Esophagus (tissue), 2 donors: ENCODE measurements around the gene GPR39. TPM values are rescaled to one million over a fixed set of nuclear protein-coding genes. Genes with fewer than 3 reads are reported as not detected.

Experiments
- H3K27ac ChIP-seq, 2 donors: one replicate each; pipeline ENCODE4 v1.5.1; 2013; ENCODE audit warnings: low read depth in 2 of 2, mild to moderate bottlenecking in 2 of 2, inconsistent platforms in 1 of 2, low read length in 1 of 2, moderate library complexity in 1 of 2
- H3K27me3 ChIP-seq, 2 donors: one replicate each; pipeline ENCODE4 v1.6.1; 2013; ENCODE audit warnings: low read length in 2 of 2, control low read depth in 1 of 2, mild to moderate bottlenecking in 1 of 2; ENCODE audit not compliant: insufficient read depth in 2 of 2, control insufficient read depth in 1 of 2
- H3K36me3 ChIP-seq, 2 donors: one replicate each; pipeline ENCODE4 v1.6.1; 2013; ENCODE audit warnings: low read length in 1 of 2; ENCODE audit not compliant: control insufficient read depth in 2 of 2, insufficient read depth in 2 of 2
- H3K4me1 ChIP-seq, 2 donors: one replicate each; pipeline ENCODE4 v1.6.1; 2013; ENCODE audit warnings: low read length in 1 of 2; ENCODE audit not compliant: control insufficient read depth in 2 of 2, insufficient read depth in 2 of 2
- H3K4me3 ChIP-seq, 2 donors: one replicate each; pipeline ENCODE4 v1.5.1; 2013; ENCODE audit warnings: low read length in 2 of 2, mild to moderate bottlenecking in 2 of 2, low read depth in 1 of 2, moderate library complexity in 1 of 2
- H3K9me3 ChIP-seq, 2 donors: one replicate each; pipeline ENCODE4 v1.6.1; 2013; ENCODE audit warnings: mild to moderate bottlenecking in 2 of 2, low read depth in 1 of 2, low read length in 1 of 2, moderate library complexity in 1 of 2; ENCODE audit not compliant: control insufficient read depth in 2 of 2, insufficient read depth in 1 of 2
- WGBS, 2 donors: extraction: QIAGEN DNeasy Blood & Tissue Kit; methylation state at CpG; one replicate each; pipeline ENCODE4 v1.1.7; 2013; 5-methylcytosine and 5-hydroxymethylcytosine counted together
- polyA plus RNA-seq, 2 donors: library from polyadenylated mRNA; stranded (reverse); fragments of 200-250 nt; gene quantifications; one replicate each; pipeline ENCODE4 v1.2.3, GENCODE V29; 2013
- donor health status: healthy with polysubstance abuse.
- donor health status: Bipolar disorder and iron deficiency.

GPR39 gene
- polyA plus RNA-seq, 2 donors: 0.65 to 0.93 TPM

DNA sequence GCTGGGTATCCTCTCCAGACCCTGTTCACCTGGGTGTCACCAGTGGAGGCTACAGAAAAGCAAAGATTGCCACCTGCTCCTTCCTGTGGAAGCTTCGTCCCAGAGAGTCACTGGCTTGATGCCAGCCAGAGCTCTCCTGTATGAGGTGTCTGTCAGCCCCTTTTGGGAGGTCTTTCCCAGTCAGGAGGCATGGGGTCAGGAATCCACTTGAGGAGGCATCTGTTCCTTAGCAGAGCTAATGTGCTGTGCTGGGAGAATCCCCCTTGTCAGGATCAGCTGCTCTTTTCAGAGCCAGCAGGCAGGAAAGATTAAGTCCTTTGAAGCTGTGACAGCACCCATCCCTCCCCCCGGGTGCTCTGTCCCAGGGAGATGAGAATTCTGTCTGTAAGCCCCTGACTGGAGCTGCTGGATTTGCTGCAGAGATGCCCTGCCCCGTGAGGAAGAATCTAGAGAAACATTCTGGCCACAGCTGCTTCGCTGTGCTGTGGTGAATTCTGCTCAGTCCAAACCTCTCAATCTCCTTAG lies 121.8 kb downstream of the GPR39 start:
- Histone ChIP-seq H3K4me1 (no peaks in the 10 kb centered on the region), H3K36me3 (no peaks in the 10 kb centered on the region), H3K27ac (no peak overlapping the region), H3K9me3 (no peaks in the 10 kb centered on the region), H3K27me3 (no peaks in the 10 kb centered on the region), H3K4me3 (no peak overlapping the region)
- WGBS, 2 donors: 47 to 52% methylated on average over 4 of the region's 4 CpGs

- H3K36me3 ChIP-seq: no peaks in the 10 kb centered on the region
- no peaks in the 10 kb centered on the region for H3K4me1 ChIP-seq
- H3K27me3 ChIP-seq: no peaks in the 10 kb centered on the region
- no peak overlapping the region for H3K4me3 ChIP-seq
- H3K9me3 ChIP-seq: peaks cover 5 to 7% of the 10 kb centered on the region in 2 donors
- WGBS, 2 donors: 74 to 79% methylated on average over 4 of the region's 4 CpGs
- H3K27ac ChIP-seq: no peak overlapping the region
Observed at GRCh38 chr2:132540166-132540565, 123.6 kb downstream of the GPR39 start.

DNA sequence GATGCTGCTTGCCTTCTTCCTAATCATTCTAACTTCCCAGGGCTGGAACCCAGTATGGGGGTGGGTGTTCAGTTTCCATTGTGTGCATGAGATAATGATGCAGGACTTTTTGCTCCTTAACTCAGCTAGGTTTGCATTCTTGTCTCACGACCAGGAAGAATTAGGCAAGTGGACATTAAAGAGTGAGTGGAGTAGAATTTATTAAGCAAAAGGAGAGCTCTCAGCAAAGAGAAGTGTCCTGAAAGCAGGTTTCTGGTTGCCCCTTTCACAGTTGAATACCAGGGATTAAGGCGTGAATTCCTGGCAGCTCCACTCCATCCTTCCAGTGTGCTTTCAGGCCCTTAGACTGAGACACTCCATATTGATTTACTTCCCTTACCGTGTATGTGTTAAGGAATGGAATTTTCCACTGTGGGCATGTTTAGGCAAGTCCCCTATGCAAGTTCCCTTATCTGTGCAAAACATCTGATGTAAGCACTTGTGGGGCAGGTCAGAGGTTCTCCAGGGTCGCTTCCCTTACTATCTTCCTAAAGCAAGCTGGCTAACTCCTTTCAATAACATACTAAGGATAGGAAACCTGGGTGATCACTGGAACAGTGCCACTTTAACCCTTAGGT lies 126.5 kb downstream of the GPR39 start:
- peaks cover 0 to 1% of the 10 kb centered on the region in 2 donors for H3K27me3 ChIP-seq
- no peak overlapping the region for H3K27ac ChIP-seq
- 54 to 78% methylated on average over 4 of the region's 4 CpGs for WGBS, 2 donors
- no peaks in the 10 kb centered on the region for H3K36me3 ChIP-seq
- peaks cover 5 to 7% of the 10 kb centered on the region in 2 donors for H3K9me3 ChIP-seq
- H3K4me1 ChIP-seq: no peaks in the 10 kb centered on the region
- no peak overlapping the region for H3K4me3 ChIP-seq

GRCh38 chr2:132544006-132544630 lies 127.5 kb downstream of the GPR39 start:
- WGBS, 2 donors: 65 to 67% methylated on average over 1 of the region's 1 CpG
- H3K4me3 ChIP-seq: no peak overlapping the region
- peaks cover 0 to 2% of the 10 kb centered on the region in 2 donors for H3K27me3 ChIP-seq
- H3K4me1 ChIP-seq: no peaks in the 10 kb centered on the region
- H3K9me3 ChIP-seq: peaks cover 5 to 7% of the 10 kb centered on the region in 2 donors
- no peaks in the 10 kb centered on the region for H3K36me3 ChIP-seq
- no peak overlapping the region for H3K27ac ChIP-seq

GRCh38 chr2:132547090-132547687 lies 130.6 kb downstream of the GPR39 start:
- peaks cover 0 to 2% of the 10 kb centered on the region in 2 donors for H3K27me3 ChIP-seq
- no peaks in the 10 kb centered on the region for H3K36me3 ChIP-seq
- H3K4me1 ChIP-seq: no peaks in the 10 kb centered on the region
- H3K9me3 ChIP-seq: peaks cover 5 to 7% of the 10 kb centered on the region in 2 donors
- H3K4me3 ChIP-seq: no peak overlapping the region
- WGBS, 2 donors: 20 to 23% methylated on average over 5 of the region's 5 CpGs
- no peak overlapping the region for H3K27ac ChIP-seq

DNA sequence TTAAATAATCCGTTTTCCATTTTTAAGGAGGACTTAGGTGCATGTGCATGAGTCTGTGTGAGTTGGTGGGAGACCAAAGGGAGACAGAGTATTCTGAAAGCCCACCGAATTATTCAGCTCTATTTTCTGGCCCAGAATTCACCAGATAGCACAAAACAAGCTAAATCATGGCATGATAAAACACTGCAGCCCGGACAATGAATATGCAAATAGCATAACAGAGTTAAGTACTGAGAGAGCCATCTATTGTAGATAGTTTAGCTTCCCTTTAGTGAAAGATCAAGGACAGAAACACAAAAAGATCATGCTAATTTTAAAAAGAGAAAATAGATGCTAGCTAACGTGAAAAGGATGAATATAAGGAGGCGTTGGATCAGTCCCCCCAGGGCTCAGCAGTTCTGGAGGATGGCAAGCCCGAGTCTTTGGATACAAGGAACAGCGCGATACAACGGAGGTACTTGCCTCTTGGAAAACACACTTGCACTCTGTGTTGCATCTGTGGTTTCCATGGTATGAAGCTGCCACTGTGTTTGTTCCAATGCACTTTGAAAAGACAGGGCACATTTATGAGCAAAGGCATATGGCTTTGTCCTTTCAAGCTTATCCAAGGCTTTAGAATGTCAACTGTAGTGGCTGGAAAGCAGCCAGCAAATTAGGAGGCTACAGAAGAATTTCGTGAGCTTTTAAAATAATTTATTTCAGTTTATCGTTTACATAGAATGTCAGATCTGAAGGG lies 133.5 kb downstream of the GPR39 start:
- Histone ChIP-seq H3K4me3 (no peak overlapping the region), H3K9me3 (peaks cover 0 to 2% of the 10 kb centered on the region in 2 donors), H3K36me3 (no peaks in the 10 kb centered on the region), H3K27me3 (peaks cover 0 to 2% of the 10 kb centered on the region in 2 donors), H3K4me1 (no peaks in the 10 kb centered on the region), H3K27ac (no peak overlapping the region)
- whole genome bisulfite sequencing, 2 donors: 49 to 57% methylated on average over 11 of the region's 11 CpGs

- no peak overlapping the region for H3K4me3 ChIP-seq
- no peak overlapping the region for H3K27ac ChIP-seq
- H3K27me3 ChIP-seq: peaks cover 0 to 2% of the 10 kb centered on the region in 2 donors
- H3K9me3 ChIP-seq: peaks cover 0 to 2% of the 10 kb centered on the region in 2 donors
- 41 to 52% methylated on average over 2 of the region's 2 CpGs for WGBS, 2 donors
- H3K36me3 ChIP-seq: no peaks in the 10 kb centered on the region
- no peaks in the 10 kb centered on the region for H3K4me1 ChIP-seq
Observed at GRCh38 chr2:132550946-132551345, 134.3 kb downstream of the GPR39 start.

- WGBS, 2 donors: 67 to 72% methylated on average over 9 of the region's 9 CpGs
Observed at GRCh38 chr2:132557694-132558093, 141.1 kb downstream of the GPR39 start.

GRCh38 chr2:132559326-132559725 lies 142.7 kb downstream of the GPR39 start:
- 88 to 92% methylated on average over 12 of the region's 12 CpGs for WGBS, 2 donors
- no peak overlapping the region for H3K27ac ChIP-seq
- H3K9me3 ChIP-seq: no peaks in the 10 kb centered on the region
- H3K4me3 ChIP-seq: no peak overlapping the region
- no peaks in the 10 kb centered on the region for H3K27me3 ChIP-seq
- H3K4me1 ChIP-seq: no peaks in the 10 kb centered on the region
- no peaks in the 10 kb centered on the region for H3K36me3 ChIP-seq

More at GRCh38 chr2:132557694-132558093, 141.1 kb downstream of the GPR39 start:
- no peaks in the 10 kb centered on the region for H3K27me3 ChIP-seq
- H3K27ac ChIP-seq: no peak overlapping the region
- H3K9me3 ChIP-seq: no peaks in the 10 kb centered on the region
- H3K36me3 ChIP-seq: no peaks in the 10 kb centered on the region
- no peaks in the 10 kb centered on the region for H3K4me1 ChIP-seq
- H3K4me3 ChIP-seq: no peak overlapping the region
